ENCODE results near the gene ZMIZ1. TPM values are rescaled to one million over a fixed set of nuclear protein-coding genes. Genes with fewer than 3 reads are reported as not detected.

The ZMIZ1 gene
- total RNA-seq, 1 experiment from 2014 or later, result 34.2 TPM

DNA sequence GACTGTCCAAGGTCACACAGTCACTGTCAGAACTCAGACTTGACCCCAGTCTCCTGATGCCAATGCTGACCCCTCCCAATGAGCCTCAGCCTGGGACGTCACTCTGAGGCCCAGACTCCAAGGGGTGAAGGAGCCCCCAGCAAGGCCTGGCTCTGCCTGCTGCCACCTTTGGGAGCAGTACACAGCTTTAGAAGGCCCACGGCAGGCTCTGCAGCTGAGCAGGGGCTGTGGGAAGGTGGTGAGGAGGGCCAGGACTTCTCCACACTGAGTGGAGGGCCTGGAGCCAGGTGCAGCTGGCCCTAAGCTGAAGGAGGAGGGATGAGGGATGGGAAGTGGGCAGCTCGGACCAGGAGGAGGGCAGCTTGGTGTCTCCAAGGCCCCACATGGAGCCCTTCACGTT is 23.9 kb upstream of the ZMIZ1 start:
- TF ChIP-seq TCF7L2 (IDR thresholded peaks at IDR 0.05; ENCODE audit: low read depth, low read length) (no peak), SIN3A (IDR thresholded peaks at IDR 0.05; ENCODE audit: borderline replicate concordance, insufficient read depth, low read depth, low read length) (no peak), POLR2AphosphoS5 (IDR thresholded peaks at IDR 0.05; ENCODE audit: low read depth, low read length) (no peak)
- TF ChIP-seq, protein P1, sequence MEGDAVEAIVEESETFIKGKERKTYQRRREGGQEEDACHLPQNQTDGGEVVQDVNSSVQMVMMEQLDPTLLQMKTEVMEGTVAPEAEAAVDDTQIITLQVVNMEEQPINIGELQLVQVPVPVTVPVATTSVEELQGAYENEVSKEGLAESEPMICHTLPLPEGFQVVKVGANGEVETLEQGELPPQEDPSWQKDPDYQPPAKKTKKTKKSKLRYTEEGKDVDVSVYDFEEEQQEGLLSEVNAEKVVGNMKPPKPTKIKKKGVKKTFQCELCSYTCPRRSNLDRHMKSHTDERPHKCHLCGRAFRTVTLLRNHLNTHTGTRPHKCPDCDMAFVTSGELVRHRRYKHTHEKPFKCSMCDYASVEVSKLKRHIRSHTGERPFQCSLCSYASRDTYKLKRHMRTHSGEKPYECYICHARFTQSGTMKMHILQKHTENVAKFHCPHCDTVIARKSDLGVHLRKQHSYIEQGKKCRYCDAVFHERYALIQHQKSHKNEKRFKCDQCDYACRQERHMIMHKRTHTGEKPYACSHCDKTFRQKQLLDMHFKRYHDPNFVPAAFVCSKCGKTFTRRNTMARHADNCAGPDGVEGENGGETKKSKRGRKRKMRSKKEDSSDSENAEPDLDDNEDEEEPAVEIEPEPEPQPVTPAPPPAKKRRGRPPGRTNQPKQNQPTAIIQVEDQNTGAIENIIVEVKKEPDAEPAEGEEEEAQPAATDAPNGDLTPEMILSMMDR (IDR thresholded peaks at IDR 0.05), result no peak
- TF ChIP-seq, protein P2, sequence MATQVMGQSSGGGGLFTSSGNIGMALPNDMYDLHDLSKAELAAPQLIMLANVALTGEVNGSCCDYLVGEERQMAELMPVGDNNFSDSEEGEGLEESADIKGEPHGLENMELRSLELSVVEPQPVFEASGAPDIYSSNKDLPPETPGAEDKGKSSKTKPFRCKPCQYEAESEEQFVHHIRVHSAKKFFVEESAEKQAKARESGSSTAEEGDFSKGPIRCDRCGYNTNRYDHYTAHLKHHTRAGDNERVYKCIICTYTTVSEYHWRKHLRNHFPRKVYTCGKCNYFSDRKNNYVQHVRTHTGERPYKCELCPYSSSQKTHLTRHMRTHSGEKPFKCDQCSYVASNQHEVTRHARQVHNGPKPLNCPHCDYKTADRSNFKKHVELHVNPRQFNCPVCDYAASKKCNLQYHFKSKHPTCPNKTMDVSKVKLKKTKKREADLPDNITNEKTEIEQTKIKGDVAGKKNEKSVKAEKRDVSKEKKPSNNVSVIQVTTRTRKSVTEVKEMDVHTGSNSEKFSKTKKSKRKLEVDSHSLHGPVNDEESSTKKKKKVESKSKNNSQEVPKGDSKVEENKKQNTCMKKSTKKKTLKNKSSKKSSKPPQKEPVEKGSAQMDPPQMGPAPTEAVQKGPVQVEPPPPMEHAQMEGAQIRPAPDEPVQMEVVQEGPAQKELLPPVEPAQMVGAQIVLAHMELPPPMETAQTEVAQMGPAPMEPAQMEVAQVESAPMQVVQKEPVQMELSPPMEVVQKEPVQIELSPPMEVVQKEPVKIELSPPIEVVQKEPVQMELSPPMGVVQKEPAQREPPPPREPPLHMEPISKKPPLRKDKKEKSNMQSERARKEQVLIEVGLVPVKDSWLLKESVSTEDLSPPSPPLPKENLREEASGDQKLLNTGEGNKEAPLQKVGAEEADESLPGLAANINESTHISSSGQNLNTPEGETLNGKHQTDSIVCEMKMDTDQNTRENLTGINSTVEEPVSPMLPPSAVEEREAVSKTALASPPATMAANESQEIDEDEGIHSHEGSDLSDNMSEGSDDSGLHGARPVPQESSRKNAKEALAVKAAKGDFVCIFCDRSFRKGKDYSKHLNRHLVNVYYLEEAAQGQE (IDR thresholded peaks at IDR 0.05; ENCODE audit: insufficient read depth in 1 of 2, low read depth in 2 of 2, low read length in 1 of 2), result no peak
- DNase-seq (ENCODE audit: low read depth, low spot score) (no peak), ATAC-seq (no peak)
- H3K36me3 ChIP-seq (ENCODE audit: control insufficient read depth, insufficient read depth, low read length), result no peaks in the 10 kb centered on the region
- H3K4me3 ChIP-seq (ENCODE audit: low read depth in 2 of 2, low read length in 2 of 2), result no peak overlapping the region
- no TSS peak for BruUV-seq (replicated peaks)
- H3K27me3 ChIP-seq (ENCODE audit: control insufficient read depth, insufficient read depth, low read length), result peaks cover 15% of the 10 kb centered on the region
- peaks cover 8% of the 10 kb centered on the region for H3K4me1 ChIP-seq (ENCODE audit: control insufficient read depth, insufficient read depth, low read length)
- in situ Hi-C loops (cut with HindIII; ENCODE audit: low pct_unique_long_range_greater_than_20kb, low sequenced_read_pairs), result no loop called here
- intact Hi-C loops (cut with micrococcal nuclease; ENCODE audit: unreplicated experiment), result no loop called here
- ChIA-PET POLR2A (no interaction called here), CTCF (no interaction called here)
- no peaks in the 10 kb centered on the region for H3K9me3 ChIP-seq (ENCODE audit: control insufficient read depth, insufficient read depth, low read depth, low read length)
- no peak overlapping the region for H3K27ac ChIP-seq (ENCODE audit: low read length)

DNA sequence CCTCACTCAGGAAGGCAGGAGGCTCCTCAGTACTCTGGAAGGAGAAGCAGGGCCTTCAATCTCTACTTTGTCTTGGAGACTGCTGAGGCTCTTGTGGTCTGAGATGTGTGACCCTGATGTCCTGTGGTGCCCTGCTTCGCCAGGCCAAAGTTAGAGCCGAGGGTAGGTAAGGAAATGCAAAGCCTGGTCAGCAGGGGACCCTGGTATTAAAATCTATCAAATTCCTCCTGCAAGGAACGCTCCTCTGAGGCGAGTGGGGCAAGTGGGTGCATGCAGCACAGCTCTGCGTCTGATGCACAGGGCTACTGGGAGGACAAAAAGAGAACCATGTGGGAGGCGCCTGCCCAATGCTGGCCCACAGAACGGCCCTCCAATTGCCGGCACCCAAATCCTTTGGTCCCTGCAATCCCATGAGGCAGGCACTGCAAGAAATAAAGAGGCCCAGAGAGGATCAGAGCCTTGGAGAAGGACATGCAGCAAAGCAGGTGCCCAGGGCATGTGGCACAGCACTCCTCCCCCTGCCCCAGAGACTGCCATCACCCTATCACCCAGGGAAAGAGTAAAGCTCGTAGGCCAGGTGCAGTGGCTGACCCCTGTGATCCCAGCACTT is 23.1 kb upstream of the ZMIZ1 start:
- in situ Hi-C loops (cut with HindIII; ENCODE audit: low pct_unique_long_range_greater_than_20kb, low sequenced_read_pairs), result no loop called here
- Histone ChIP-seq H3K27me3 (ENCODE audit: control insufficient read depth, insufficient read depth, low read length) (peaks cover 15% of the 10 kb centered on the region), H3K4me1 (ENCODE audit: control insufficient read depth, insufficient read depth, low read length) (peaks cover 8% of the 10 kb centered on the region), H3K27ac (ENCODE audit: low read length) (no peak overlapping the region), H3K9me3 (ENCODE audit: control insufficient read depth, insufficient read depth, low read depth, low read length) (no peaks in the 10 kb centered on the region), H3K4me3 (ENCODE audit: low read depth in 2 of 2, low read length in 2 of 2) (no peak overlapping the region), H3K36me3 (ENCODE audit: control insufficient read depth, insufficient read depth, low read length) (no peaks in the 10 kb centered on the region)
- CTCF ChIA-PET, result no interaction called here
- DNase-seq (ENCODE audit: low read depth, low spot score) (no peak), ATAC-seq (no peak)
- TF ChIP-seq TCF7L2 (IDR thresholded peaks at IDR 0.05; ENCODE audit: low read depth, low read length) (no peak), SIN3A (IDR thresholded peaks at IDR 0.05; ENCODE audit: borderline replicate concordance, insufficient read depth, low read depth, low read length) (no peak)
- POLR2A ChIA-PET, result interaction anchor here (0.6 kb wide), 1 partner anchor 17 kb away, joined by 5 read pairs; no protein-coding TSS in a partner anchor
- intact Hi-C loops (cut with micrococcal nuclease; ENCODE audit: unreplicated experiment), result no loop called here
- BruUV-seq (replicated peaks), result no TSS peak

DNA sequence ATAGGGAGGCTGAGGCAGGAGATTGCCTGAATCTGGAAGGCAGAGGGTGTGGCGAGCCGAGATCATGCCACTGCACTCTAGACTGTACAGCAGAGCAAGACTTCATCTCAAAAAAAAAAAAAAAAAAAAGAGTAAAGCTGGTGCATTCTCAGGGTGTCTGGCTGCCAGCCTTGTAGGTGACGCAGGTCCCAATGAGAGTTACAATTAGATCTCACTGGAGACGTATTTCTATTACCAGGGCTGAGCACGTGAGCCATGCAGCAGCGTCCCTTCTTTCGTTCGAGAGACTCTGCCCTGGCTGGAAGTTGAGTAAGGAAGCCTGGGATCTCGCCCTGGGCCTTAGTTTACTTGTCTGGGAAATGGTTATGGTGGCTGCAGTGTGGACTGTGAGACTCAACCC is 22.4 kb upstream of the ZMIZ1 start:
- peaks cover 11% of the 10 kb centered on the region for H3K27me3 ChIP-seq (ENCODE audit: control insufficient read depth, insufficient read depth, low read length)
- ChIA-PET CTCF (no interaction called here), POLR2A (no interaction called here)
- peaks cover 8% of the 10 kb centered on the region for H3K4me1 ChIP-seq (ENCODE audit: control insufficient read depth, insufficient read depth, low read length)
- TF ChIP-seq POLR2AphosphoS5 (IDR thresholded peaks at IDR 0.05; ENCODE audit: low read depth, low read length) (no peak), TCF7L2 (IDR thresholded peaks at IDR 0.05; ENCODE audit: low read depth, low read length) (no peak), SIN3A (IDR thresholded peaks at IDR 0.05; ENCODE audit: borderline replicate concordance, insufficient read depth, low read depth, low read length) (no peak)
- TF ChIP-seq, protein P2 (IDR thresholded peaks at IDR 0.05; ENCODE audit: insufficient read depth in 1 of 2, low read depth in 2 of 2, low read length in 1 of 2), result no peak
- TF ChIP-seq, protein P1 (IDR thresholded peaks at IDR 0.05), result no peak
- H3K36me3 ChIP-seq (ENCODE audit: control insufficient read depth, insufficient read depth, low read length), result no peaks in the 10 kb centered on the region
- intact Hi-C loops (cut with micrococcal nuclease; ENCODE audit: unreplicated experiment), result no loop called here
- no peak for ATAC-seq
- H3K27ac ChIP-seq (ENCODE audit: low read length), result no peak overlapping the region
- no peak overlapping the region for H3K4me3 ChIP-seq (ENCODE audit: low read depth in 2 of 2, low read length in 2 of 2)
- no TSS peak for BruUV-seq (replicated peaks)
- H3K9me3 ChIP-seq (ENCODE audit: control insufficient read depth, insufficient read depth, low read depth, low read length), result no peaks in the 10 kb centered on the region
- DNase-seq (ENCODE audit: low read depth, low spot score), result no peak
- in situ Hi-C loops (cut with HindIII; ENCODE audit: low pct_unique_long_range_greater_than_20kb, low sequenced_read_pairs), result no loop called here
